GM23338 (cell line): ENCODE data around the gene ACSF3. TPM values are rescaled to one million over a fixed set of nuclear protein-coding genes. Genes with fewer than 3 reads are reported as not detected.

Experiments used
- ATAC-seq: fragments of 200-7000 bp; cut with Tn5 transposase; 3 replicates; pipeline ENCODE4 v1.9.1; 2020
- DNase-seq: peaks from one replicate; pipeline ENCODE4 v3.0.0-alpha.2; 2015; ENCODE audit warnings: low spot score
- H2AFZ ChIP-seq: fragments of 200-600 bp; sonication (generic); 2 replicates; pipeline ENCODE4 v1.8.0; 2016; ENCODE audit warnings: antibody characterized with exemption, mild to moderate bottlenecking, moderate library complexity
- H3F3A ChIP-seq: fragments of 200-600 bp; sonication (generic); replicated peaks from 2 replicates; pipeline ENCODE4 v1.8.0; 2017; ENCODE audit warnings: antibody characterized with exemption, mixed run types, low read depth
- H3K27ac ChIP-seq: fragments of 200-600 bp; sonication (generic); 2 replicates; pipeline ENCODE4 v1.6.1; 2016; ENCODE audit warnings: low read depth
- H3K27me3 ChIP-seq: fragments of 200-600 bp; sonication (generic); 2 replicates; pipeline ENCODE4 v1.8.0; 2016; ENCODE audit warnings: mild to moderate bottlenecking, mixed run types, moderate library complexity; ENCODE audit not compliant: insufficient read depth
- H3K36me3 ChIP-seq: fragments of 200-600 bp; sonication (generic); 2 replicates; pipeline ENCODE4 v1.8.0; 2016; ENCODE audit warnings: mild to moderate bottlenecking; ENCODE audit not compliant: insufficient read depth
- H3K4me1 ChIP-seq: fragments of 200-600 bp; sonication (generic); 2 replicates; pipeline ENCODE4 v1.8.0; 2016; ENCODE audit warnings: mild to moderate bottlenecking, moderate library complexity; ENCODE audit not compliant: insufficient read depth
- H3K4me2 ChIP-seq: fragments of 200-600 bp; sonication (generic); 2 replicates; pipeline ENCODE4 v1.7.1; 2017; ENCODE audit warnings: mixed run types
- H3K4me3 ChIP-seq: fragments of 200-600 bp; sonication (generic); 2 replicates; pipeline ENCODE4 v1.6.1; 2016; ENCODE audit warnings: mixed run types
- H3K79me2 ChIP-seq: fragments of 200-600 bp; sonication (generic); replicated peaks from 2 replicates; pipeline ENCODE4 v1.8.0; 2017; ENCODE audit warnings: mild to moderate bottlenecking; ENCODE audit not compliant: insufficient read depth
- H3K9me2 ChIP-seq: fragments of 200-600 bp; sonication (generic); 2 replicates; pipeline ENCODE4 v1.8.0; 2017; ENCODE audit not compliant: insufficient read depth
- H4K20me1 ChIP-seq: fragments of 200-600 bp; sonication (generic); replicated peaks from 2 replicates; pipeline ENCODE4 v1.8.0; 2017; ENCODE audit warnings: mild to moderate bottlenecking; ENCODE audit not compliant: insufficient read depth
- H3K27ac Mint-ChIP-seq: 2 replicates; pipeline ENCODE4 v1.8.0; 2020; ENCODE audit warnings: inconsistent platforms, mild to moderate bottlenecking, moderate library complexity, mixed read lengths
- H3K27me3 Mint-ChIP-seq: 3 replicates; pipeline ENCODE4 v1.8.0; 2022; ENCODE audit warnings: low read depth, mild to moderate bottlenecking, moderate library complexity, mixed read lengths, inconsistent platforms; ENCODE audit not compliant: insufficient read depth, poor library complexity
- H3K36me3 Mint-ChIP-seq: 3 replicates; pipeline ENCODE4 v1.8.0; 2021; ENCODE audit warnings: low read depth, mild to moderate bottlenecking, inconsistent platforms, moderate library complexity, mixed read lengths
- H3K4me1 Mint-ChIP-seq: 3 replicates; pipeline ENCODE4 v1.8.0; 2020; ENCODE audit warnings: mild to moderate bottlenecking, inconsistent platforms, mixed read lengths
- H3K4me3 Mint-ChIP-seq: 3 replicates; pipeline ENCODE4 v1.8.0; 2021; ENCODE audit warnings: moderate library complexity, mild to moderate bottlenecking, inconsistent platforms, mixed read lengths
- H3K9me3 Mint-ChIP-seq: 3 replicates; pipeline ENCODE4 v1.8.0; 2020; ENCODE audit warnings: moderate library complexity, mild to moderate bottlenecking, inconsistent platforms, mixed read lengths
- CREB1 ChIP-seq: fragments of 250-450 bp; sonication (Bioruptor Pico); IDR thresholded peaks from 2 replicates; pipeline ENCODE4 v1.5.0; 2020; ENCODE audit warnings: low read depth, mild to moderate bottlenecking, moderate library complexity
- ETS1 ChIP-seq: IDR thresholded peaks from 2 replicates; pipeline ENCODE4 v1.6.1; 2016; ENCODE audit warnings: antibody characterized with exemption
- EZH2phosphoT487 ChIP-seq: fragments of 200-600 bp; sonication (generic); IDR thresholded peaks from one replicate; pipeline ENCODE4 v1.8.1; 2018; ENCODE audit warnings: antibody characterized with exemption; ENCODE audit not compliant: unreplicated experiment
- JUNB ChIP-seq: IDR thresholded peaks from one replicate; pipeline ENCODE4 v1.6.1; 2016; ENCODE audit warnings: antibody characterized with exemption; ENCODE audit not compliant: unreplicated experiment
- NANOG ChIP-seq: IDR thresholded peaks from 2 replicates; pipeline ENCODE4 v1.6.1; 2016; ENCODE audit warnings: antibody characterized with exemption, borderline replicate concordance
- POLR2AphosphoS5 ChIP-seq: IDR thresholded peaks from 2 replicates; pipeline ENCODE4 v1.6.1; 2016; ENCODE audit warnings: antibody characterized with exemption, low read depth
- ZNF114 ChIP-seq: fragments of 250-450 bp; sonication (Bioruptor Pico); IDR thresholded peaks from 2 replicates; pipeline ENCODE4 v1.5.0; 2020; ENCODE audit warnings: mild to moderate bottlenecking, moderate library complexity
- ZNF331 ChIP-seq: fragments of 250-450 bp; sonication (Bioruptor Pico); IDR thresholded peaks from 2 replicates; pipeline ENCODE4 v1.5.0; 2020; ENCODE audit warnings: low read depth, mild to moderate bottlenecking, moderate library complexity
- polyA plus RNA-seq: library from polyadenylated mRNA; unstranded; fragments of >200 nt; fragmentation: Nextera tagmentation; extraction: Ambion mirVana; gene quantifications from 2 replicates; pipeline ENCODE4 v1.2.1, GENCODE V29; 2016
- total RNA-seq: library from RNA; depleted of rRNA; stranded (reverse); fragments of >200 nt; shearing (Covaris generic); gene quantifications from 2 replicates; pipeline ENCODE4 v1.2.3, GENCODE V29; 2014
- TF ChIP-seq, protein P1 (sequence below): fragments of 250-450 bp; sonication (Bioruptor Pico); IDR thresholded peaks from 2 replicates; pipeline ENCODE4 v1.5.0; 2020; ENCODE audit warnings: mild to moderate bottlenecking, moderate library complexity

Gene ACSF3
- total and polyA plus RNA-seq, 2 experiments from 2014 or later = 12.8 to 23.1 TPM

GRCh38 chr16:89096768-89097391 is 3.2 kb downstream of the ACSF3 start:
- H3K27ac ChIP-seq = no peak overlapping the region
- no peak overlapping the region; the same call in 2 of the 3 replicates for H3K4me3 Mint-ChIP-seq
- H3K4me3 ChIP-seq = no peak overlapping the region
- peaks cover 36% of the 10 kb centered on the region for H3K27me3 Mint-ChIP-seq
- H4K20me1 ChIP-seq = no peaks in the 10 kb centered on the region; the same call in 1 of the 2 replicates
- H3K36me3 Mint-ChIP-seq = peaks cover 13% of the 10 kb centered on the region
- H3K36me3 ChIP-seq = no peaks in the 10 kb centered on the region
- H3K27ac Mint-ChIP-seq = no peak overlapping the region
- H2AFZ ChIP-seq = no peak overlapping the region
- H3K27me3 ChIP-seq = peaks cover 5% of the 10 kb centered on the region; the same call in 1 of the 2 replicates
- ATAC-seq (no peak), DNase-seq (no peak)
- H3K4me1 ChIP-seq = peaks cover 7% of the 10 kb centered on the region; the same call in 1 of the 2 replicates
- no peaks in the 10 kb centered on the region for H3K9me2 ChIP-seq
- peaks cover 59% of the 10 kb centered on the region for H3K79me2 ChIP-seq
- no peaks in the 10 kb centered on the region for H3F3A ChIP-seq
- peaks cover 43% of the 10 kb centered on the region for H3K4me1 Mint-ChIP-seq
- peaks cover 3% of the 10 kb centered on the region; the same call in 2 of the 3 replicates for H3K9me3 Mint-ChIP-seq
- no peak overlapping the region for H3K4me2 ChIP-seq
- no peak for TF ChIP-seq EZH2phosphoT487
- no peak for TF ChIP-seq ETS1
- TF ChIP-seq NANOG = no peak
- no peak for TF ChIP-seq ZNF114 (CRISPR knock-in tag)
- no peak for TF ChIP-seq POLR2AphosphoS5
- TF ChIP-seq, protein P1, sequence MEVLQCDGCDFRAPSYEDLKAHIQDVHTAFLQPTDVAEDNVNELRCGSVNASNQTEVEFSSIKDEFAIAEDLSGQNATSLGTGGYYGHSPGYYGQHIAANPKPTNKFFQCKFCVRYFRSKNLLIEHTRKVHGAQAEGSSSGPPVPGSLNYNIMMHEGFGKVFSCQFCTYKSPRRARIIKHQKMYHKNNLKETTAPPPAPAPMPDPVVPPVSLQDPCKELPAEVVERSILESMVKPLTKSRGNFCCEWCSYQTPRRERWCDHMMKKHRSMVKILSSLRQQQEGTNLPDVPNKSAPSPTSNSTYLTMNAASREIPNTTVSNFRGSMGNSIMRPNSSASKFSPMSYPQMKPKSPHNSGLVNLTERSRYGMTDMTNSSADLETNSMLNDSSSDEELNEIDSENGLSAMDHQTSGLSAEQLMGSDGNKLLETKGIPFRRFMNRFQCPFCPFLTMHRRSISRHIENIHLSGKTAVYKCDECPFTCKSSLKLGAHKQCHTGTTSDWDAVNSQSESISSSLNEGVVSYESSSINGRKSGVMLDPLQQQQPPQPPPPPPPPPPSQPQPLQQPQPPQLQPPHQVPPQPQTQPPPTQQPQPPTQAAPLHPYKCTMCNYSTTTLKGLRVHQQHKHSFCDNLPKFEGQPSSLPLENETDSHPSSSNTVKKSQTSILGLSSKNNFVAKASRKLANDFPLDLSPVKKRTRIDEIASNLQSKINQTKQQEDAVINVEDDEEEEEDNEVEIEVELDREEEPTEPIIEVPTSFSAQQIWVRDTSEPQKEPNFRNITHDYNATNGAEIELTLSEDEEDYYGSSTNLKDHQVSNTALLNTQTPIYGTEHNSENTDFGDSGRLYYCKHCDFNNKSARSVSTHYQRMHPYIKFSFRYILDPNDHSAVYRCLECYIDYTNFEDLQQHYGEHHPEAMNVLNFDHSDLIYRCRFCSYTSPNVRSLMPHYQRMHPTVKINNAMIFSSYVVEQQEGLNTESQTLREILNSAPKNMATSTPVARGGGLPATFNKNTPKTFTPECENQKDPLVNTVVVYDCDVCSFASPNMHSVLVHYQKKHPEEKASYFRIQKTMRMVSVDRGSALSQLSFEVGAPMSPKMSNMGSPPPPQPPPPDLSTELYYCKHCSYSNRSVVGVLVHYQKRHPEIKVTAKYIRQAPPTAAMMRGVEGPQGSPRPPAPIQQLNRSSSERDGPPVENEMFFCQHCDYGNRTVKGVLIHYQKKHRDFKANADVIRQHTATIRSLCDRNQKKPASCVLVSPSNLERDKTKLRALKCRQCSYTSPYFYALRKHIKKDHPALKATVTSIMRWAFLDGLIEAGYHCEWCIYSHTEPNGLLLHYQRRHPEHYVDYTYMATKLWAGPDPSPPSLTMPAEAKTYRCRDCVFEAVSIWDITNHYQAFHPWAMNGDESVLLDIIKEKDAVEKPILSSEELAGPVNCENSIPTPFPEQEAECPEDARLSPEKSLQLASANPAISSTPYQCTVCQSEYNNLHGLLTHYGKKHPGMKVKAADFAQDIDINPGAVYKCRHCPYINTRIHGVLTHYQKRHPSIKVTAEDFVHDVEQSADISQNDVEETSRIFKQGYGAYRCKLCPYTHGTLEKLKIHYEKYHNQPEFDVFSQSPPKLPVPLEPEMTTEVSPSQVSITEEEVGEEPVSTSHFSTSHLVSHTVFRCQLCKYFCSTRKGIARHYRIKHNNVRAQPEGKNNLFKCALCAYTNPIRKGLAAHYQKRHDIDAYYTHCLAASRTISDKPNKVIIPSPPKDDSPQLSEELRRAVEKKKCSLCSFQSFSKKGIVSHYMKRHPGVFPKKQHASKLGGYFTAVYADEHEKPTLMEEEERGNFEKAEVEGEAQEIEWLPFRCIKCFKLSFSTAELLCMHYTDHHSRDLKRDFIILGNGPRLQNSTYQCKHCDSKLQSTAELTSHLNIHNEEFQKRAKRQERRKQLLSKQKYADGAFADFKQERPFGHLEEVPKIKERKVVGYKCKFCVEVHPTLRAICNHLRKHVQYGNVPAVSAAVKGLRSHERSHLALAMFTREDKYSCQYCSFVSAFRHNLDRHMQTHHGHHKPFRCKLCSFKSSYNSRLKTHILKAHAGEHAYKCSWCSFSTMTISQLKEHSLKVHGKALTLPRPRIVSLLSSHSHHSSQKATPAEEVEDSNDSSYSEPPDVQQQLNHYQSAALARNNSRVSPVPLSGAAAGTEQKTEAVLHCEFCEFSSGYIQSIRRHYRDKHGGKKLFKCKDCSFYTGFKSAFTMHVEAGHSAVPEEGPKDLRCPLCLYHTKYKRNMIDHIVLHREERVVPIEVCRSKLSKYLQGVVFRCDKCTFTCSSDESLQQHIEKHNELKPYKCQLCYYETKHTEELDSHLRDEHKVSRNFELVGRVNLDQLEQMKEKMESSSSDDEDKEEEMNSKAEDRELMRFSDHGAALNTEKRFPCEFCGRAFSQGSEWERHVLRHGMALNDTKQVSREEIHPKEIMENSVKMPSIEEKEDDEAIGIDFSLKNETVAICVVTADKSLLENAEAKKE = no peak
- no peak for TF ChIP-seq ZNF331 (CRISPR knock-in tag)
- TF ChIP-seq JUNB = no peak
- no peak for TF ChIP-seq CREB1 (CRISPR knock-in tag)
